Hematopoietic multipotent progenitor cell treated with erythropoietin and hydrocortisone succinate and interleukin-3 and kit ligand, for 17 days (in vitro differentiated cells): ENCODE results near the gene G6PC1.
"Not testable (repeated sequence)": the region's sequence is repeated elsewhere in the genome, so short reads cannot be mapped to it uniquely, and the experiment has no call there.

Experiments used
- DNase-seq: peaks from one replicate; pipeline ENCODE4 v3.0.0-alpha.2; 2015; ENCODE audit warnings: low spot score

Gene G6PC1

GRCh38 chr17:42873932-42874695 lies 26.5 kb upstream of the G6PC1 start:
- DNase-seq: not testable (repeated sequence)

- DNase-seq: no peak
These were observed 23.6 kb upstream of the G6PC1 start for GRCh38 chr17:42877037-42877436.

GRCh38 chr17:42878123-42878880 lies 22.3 kb upstream of the G6PC1 start:
- no peak for DNase-seq

GRCh38 chr17:42878924-42879595 lies 21.5 kb upstream of the G6PC1 start:
- no peak for DNase-seq

GRCh38 chr17:42879596-42879985 lies 21.0 kb upstream of the G6PC1 start:
- DNase-seq: no peak

GRCh38 chr17:42880776-42881310 lies 19.8 kb upstream of the G6PC1 start:
- no peak for DNase-seq

GRCh38 chr17:42881706-42882105 lies 18.9 kb upstream of the G6PC1 start:
- not testable (repeated sequence) for DNase-seq

GRCh38 chr17:42882166-42882565 lies 18.4 kb upstream of the G6PC1 start:
- DNase-seq: no peak

- DNase-seq: no peak
These were observed 16.6 kb upstream of the G6PC1 start for GRCh38 chr17:42883802-42884558.

GRCh38 chr17:42885806-42886205 lies 14.8 kb upstream of the G6PC1 start:
- DNase-seq: not testable (repeated sequence)

GRCh38 chr17:42886283-42887176 lies 14.1 kb upstream of the G6PC1 start:
- no peak for DNase-seq

- DNase-seq: no peak
These were observed 10.8 kb upstream of the G6PC1 start for GRCh38 chr17:42889809-42890208.

GRCh38 chr17:42891539-42892152 lies 9.0 kb upstream of the G6PC1 start:
- DNase-seq: no peak

- no peak for DNase-seq
These were observed 7.2 kb upstream of the G6PC1 start for GRCh38 chr17:42893359-42893758.

- DNase-seq: no peak
These were observed 6.1 kb upstream of the G6PC1 start for GRCh38 chr17:42894283-42895184.

- no peak for DNase-seq
These were observed 5.4 kb upstream of the G6PC1 start for GRCh38 chr17:42895185-42895555.

- no peak for DNase-seq
These were observed 2.3 kb upstream of the G6PC1 start for GRCh38 chr17:42898147-42898811.

GRCh38 chr17:42899981-42900380 lies 618 bp upstream of the G6PC1 start:
- not testable (repeated sequence) for DNase-seq
